Left ventricle myocardium inferior (tissue), 1 donor: ENCODE data around the gene MTARC2. TPM values are rescaled to one million over a fixed set of nuclear protein-coding genes. Genes with fewer than 3 reads are reported as not detected.
"Not testable (repeated sequence)": the region's sequence is repeated elsewhere in the genome, so short reads cannot be mapped to it uniquely, and the experiment has no call there.

ENCODE experiments used
- DNase-seq: peaks from one replicate; pipeline ENCODE4 v3.0.0-alpha.2; 2020
- H3K27ac ChIP-seq: fragments of 200-600 bp; replicated peaks from 2 replicates; pipeline ENCODE4 v1.8.0; 2021
- H3K27me3 ChIP-seq: fragments of 200-600 bp; 2 replicates; pipeline ENCODE4 v1.8.0; 2021; ENCODE audit warnings: low read depth
- H3K36me3 ChIP-seq: fragments of 200-600 bp; 2 replicates; pipeline ENCODE4 v1.8.0; 2021
- H3K4me1 ChIP-seq: fragments of 200-600 bp; 2 replicates; pipeline ENCODE4 v1.8.0; 2021
- H3K4me3 ChIP-seq: fragments of 200-600 bp; 2 replicates; pipeline ENCODE4 v1.8.0; 2021; ENCODE audit warnings: mild to moderate bottlenecking, moderate library complexity
- H3K9me3 ChIP-seq: fragments of 200-600 bp; replicated peaks from 2 replicates; pipeline ENCODE4 v1.8.0; 2021
- intact Hi-C: fragments of 100-400 bp; cut with micrococcal nuclease; formaldehyde crosslinking; loops from one replicate; pipeline ENCODE4 v1.11.0; 2022
- total RNA-seq: library from RNA; stranded (reverse); fragmentation: NEBNext Ultra II Directional; extraction: Animal tissue kit (Norgen Biotek cat#: 25700); gene quantifications from one replicate; pipeline ENCODE4 v1.2.1, GENCODE V29; 2021
- TF ChIP-seq, protein P1 (sequence below): fragments of 200-600 bp; IDR thresholded peaks from 2 replicates; pipeline ENCODE4 v1.8.0; 2021; ENCODE audit warnings: antibody characterized with exemption, mild to moderate bottlenecking, borderline replicate concordance
- donor health status: DM: no; HTN: yes; CAD: no; lungs with severe emphysema.

Gene MTARC2
- total RNA-seq, 1 donor from 2014 or later, result 22.6 TPM

DNA sequence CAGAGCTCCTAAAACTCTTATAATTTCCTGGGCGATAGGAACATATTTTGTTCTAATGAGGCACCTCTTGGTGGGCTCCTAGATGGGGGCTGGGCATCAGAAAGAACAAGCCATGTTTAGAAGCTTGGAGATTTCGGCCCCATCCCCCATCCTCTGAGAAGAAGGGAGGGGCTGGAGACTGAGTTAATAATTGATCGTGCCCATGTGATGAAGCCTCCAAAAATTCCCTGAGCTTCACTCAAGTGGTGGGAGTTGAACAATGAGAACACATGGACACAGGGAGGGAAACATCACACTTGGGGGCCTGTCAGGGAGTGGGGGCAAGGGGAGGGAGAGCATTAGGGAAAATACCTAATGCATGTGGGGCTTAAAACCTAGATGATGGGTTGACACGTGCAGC, 39.9 kb upstream of the MTARC2 start:
- no peak overlapping the region for H3K4me3 ChIP-seq
- no peaks in the 10 kb centered on the region for H3K9me3 ChIP-seq
- intact Hi-C loops, result no loop called here
- H3K4me1 ChIP-seq, result peaks cover 48% of the 10 kb centered on the region
- H3K27ac ChIP-seq, result no peak overlapping the region
- no peaks in the 10 kb centered on the region for H3K27me3 ChIP-seq
- TF ChIP-seq, protein P1, sequence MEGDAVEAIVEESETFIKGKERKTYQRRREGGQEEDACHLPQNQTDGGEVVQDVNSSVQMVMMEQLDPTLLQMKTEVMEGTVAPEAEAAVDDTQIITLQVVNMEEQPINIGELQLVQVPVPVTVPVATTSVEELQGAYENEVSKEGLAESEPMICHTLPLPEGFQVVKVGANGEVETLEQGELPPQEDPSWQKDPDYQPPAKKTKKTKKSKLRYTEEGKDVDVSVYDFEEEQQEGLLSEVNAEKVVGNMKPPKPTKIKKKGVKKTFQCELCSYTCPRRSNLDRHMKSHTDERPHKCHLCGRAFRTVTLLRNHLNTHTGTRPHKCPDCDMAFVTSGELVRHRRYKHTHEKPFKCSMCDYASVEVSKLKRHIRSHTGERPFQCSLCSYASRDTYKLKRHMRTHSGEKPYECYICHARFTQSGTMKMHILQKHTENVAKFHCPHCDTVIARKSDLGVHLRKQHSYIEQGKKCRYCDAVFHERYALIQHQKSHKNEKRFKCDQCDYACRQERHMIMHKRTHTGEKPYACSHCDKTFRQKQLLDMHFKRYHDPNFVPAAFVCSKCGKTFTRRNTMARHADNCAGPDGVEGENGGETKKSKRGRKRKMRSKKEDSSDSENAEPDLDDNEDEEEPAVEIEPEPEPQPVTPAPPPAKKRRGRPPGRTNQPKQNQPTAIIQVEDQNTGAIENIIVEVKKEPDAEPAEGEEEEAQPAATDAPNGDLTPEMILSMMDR, result no peak
- no peak for DNase-seq
- H3K36me3 ChIP-seq, result no peaks in the 10 kb centered on the region

DNA sequence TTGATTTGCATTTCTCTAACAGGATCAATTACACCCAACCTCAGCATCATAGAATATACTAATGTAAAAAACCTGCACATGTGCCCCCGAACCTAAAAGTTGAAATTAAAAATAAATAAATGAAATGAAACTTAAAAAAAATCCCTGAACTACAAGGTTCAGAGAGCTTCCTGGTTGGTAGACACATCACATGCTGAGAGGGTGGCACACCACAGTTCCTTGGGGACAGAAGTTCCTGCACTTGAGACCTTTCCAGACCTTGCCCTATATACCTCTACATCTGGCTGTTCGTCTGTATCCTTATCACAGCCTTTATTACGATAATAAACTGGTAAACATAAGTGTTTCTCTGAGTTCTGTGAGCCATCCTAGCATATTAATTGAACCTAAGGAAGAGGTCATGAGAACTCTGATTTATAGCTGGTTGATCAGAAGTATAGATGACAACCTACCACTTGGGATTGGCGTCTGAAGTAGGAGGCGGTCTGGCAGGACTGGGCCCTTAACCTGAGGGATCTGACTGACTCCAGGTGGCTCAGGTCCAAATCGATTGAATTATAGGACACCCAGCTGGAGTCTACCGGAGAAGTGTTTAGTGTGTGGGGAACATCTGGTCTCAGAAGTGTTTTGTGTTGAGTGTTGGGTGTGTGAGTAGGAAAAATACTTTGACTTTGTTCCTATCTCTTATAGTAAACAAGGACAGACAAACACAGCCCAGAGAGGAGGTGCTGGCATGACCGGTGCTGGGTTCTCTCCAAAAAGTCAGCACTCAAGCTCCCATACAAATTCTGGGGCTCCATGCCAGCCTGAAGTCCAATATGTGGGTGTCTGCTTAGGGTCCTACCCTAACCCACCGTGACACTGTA, 39.0 kb upstream of the MTARC2 start:
- intact Hi-C loops, result no loop called here
- Histone ChIP-seq H3K4me1 (peaks cover 43% of the 10 kb centered on the region), H3K36me3 (no peaks in the 10 kb centered on the region), H3K27me3 (no peaks in the 10 kb centered on the region), H3K27ac (no peak overlapping the region), H3K9me3 (no peaks in the 10 kb centered on the region), H3K4me3 (no peak overlapping the region)
- TF ChIP-seq, protein P1, result no peak
- DNase-seq, result no peak

DNA sequence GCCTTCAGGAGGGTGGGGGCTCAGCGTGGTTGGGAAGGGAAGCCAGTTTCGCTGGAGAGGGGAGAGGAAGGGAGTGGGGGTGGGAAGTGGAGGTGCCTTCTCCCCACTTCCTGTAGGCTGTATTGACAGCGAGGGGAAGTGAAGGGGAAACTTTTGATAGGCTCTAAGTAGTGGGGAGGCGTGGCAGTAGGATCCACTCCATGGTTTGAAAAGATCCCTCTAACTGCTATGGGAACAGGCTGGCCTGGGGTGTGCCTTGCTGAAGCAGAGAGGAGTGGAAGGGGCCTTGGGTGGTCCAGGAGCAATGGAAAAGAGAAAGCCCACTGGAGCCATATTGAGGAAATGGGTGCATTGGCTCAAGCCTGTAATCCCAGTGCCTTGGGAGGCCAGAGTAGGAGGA, 37.8 kb upstream of the MTARC2 start:
- intact Hi-C loops, result no loop called here
- TF ChIP-seq, protein P1, result no peak
- Histone ChIP-seq H3K9me3 (peaks cover 1% of the 10 kb centered on the region), H3K36me3 (no peaks in the 10 kb centered on the region), H3K4me1 (peaks cover 43% of the 10 kb centered on the region), H3K27ac (no peak overlapping the region), H3K4me3 (no peak overlapping the region), H3K27me3 (no peaks in the 10 kb centered on the region)
- DNase-seq, result no peak

DNA sequence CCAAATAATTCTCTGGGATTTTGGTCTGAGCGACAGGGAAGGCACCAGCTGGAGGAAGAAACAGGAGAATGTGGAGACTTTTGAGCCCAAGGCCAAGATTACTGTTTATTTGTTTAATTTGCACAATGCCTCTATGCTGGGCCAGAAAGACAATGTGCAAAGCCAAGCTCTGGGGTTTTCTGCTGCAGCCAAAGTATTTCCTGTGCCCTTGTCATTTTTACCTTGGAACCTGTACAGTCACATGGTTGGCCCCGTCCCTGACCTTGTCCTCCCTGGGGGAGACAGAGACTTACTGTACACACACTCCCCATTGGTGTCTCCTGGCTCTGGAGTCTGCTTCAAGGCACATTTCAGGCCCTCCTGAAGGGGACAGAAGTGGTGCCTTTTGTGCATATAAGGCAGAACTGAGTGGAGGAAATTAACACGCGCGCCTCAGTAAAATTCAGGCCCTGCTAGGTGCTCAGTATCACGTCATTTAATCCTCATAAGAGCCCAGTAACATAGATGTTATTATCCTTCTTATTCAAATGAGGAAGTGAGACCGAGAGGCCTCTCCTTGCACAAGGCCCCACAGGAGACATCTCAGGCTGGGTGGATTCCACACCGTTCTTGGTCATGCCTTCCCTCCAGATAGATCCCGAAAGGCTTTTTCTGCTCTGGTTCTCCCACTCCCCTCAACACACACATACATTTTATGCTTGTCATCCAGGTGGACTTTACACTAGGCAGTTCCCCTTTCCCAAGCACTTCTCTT, 36.9 kb upstream of the MTARC2 start:
- H3K4me1 ChIP-seq, result peaks cover 34% of the 10 kb centered on the region
- no peak for DNase-seq
- H3K9me3 ChIP-seq, result peaks cover 10% of the 10 kb centered on the region
- no peak overlapping the region for H3K4me3 ChIP-seq
- intact Hi-C loops, result no loop called here
- no peaks in the 10 kb centered on the region for H3K36me3 ChIP-seq
- no peak overlapping the region for H3K27ac ChIP-seq
- H3K27me3 ChIP-seq, result no peaks in the 10 kb centered on the region
- TF ChIP-seq, protein P1, result no peak

DNA sequence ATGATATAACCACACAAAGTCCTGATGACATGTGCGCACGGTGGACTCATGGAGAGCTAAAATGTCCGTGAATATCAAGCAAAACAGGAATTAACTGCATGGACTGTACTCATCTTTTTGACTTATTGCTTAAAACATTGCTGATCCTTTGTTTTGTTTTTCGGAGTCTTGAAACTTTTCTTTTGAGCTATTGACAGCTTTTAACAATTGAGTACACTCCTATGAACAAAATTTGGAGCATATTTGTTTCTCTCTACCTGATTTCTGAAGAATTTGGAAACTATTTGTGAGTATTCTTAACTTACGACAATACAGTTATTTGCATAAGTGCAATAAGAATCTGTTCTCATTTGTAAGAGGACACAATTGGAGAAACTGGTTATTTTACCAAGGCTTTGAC, 32.1 kb upstream of the MTARC2 start:
- H3K4me3 ChIP-seq, H3K36me3 ChIP-seq, H3K27me3 ChIP-seq, H3K4me1 ChIP-seq, DNase-seq, intact Hi-C loops, H3K27ac ChIP-seq: not testable (repeated sequence)
- peaks cover 14% of the 10 kb centered on the region for H3K9me3 ChIP-seq
